ENCODE results near the gene AMACR. TPM values are rescaled to one million over a fixed set of nuclear protein-coding genes. Genes with fewer than 3 reads are reported as not detected.

Gene AMACR
- total RNA-seq, 1 donor from 2014 or later: 6.0 TPM

- Mint-ChIP-seq H3K27ac (no peak overlapping the region), H3K36me3 (ENCODE audit: low read depth) (no peaks in the 10 kb centered on the region), H3K27me3 (no peaks in the 10 kb centered on the region), H3K4me3 (no peak overlapping the region), H3K4me1 (no peaks in the 10 kb centered on the region), H3K9me3 (no peaks in the 10 kb centered on the region)
- DNase-seq: no peak
- no peak for ATAC-seq (ENCODE audit: low read depth)
- ChIA-PET POLR2A (no interaction called here), CTCF (interaction anchor here (1.0 kb wide), 1 partner anchor 11 kb away, joined by 4 read pairs; no protein-coding TSS in a partner anchor)
- intact Hi-C loops (cut with micrococcal nuclease): no loop called here
- TF ChIP-seq, protein P1, sequence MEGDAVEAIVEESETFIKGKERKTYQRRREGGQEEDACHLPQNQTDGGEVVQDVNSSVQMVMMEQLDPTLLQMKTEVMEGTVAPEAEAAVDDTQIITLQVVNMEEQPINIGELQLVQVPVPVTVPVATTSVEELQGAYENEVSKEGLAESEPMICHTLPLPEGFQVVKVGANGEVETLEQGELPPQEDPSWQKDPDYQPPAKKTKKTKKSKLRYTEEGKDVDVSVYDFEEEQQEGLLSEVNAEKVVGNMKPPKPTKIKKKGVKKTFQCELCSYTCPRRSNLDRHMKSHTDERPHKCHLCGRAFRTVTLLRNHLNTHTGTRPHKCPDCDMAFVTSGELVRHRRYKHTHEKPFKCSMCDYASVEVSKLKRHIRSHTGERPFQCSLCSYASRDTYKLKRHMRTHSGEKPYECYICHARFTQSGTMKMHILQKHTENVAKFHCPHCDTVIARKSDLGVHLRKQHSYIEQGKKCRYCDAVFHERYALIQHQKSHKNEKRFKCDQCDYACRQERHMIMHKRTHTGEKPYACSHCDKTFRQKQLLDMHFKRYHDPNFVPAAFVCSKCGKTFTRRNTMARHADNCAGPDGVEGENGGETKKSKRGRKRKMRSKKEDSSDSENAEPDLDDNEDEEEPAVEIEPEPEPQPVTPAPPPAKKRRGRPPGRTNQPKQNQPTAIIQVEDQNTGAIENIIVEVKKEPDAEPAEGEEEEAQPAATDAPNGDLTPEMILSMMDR (IDR thresholded peaks at IDR 0.05): no peak
Measured at GRCh38 chr5:33980030-33980429, 27.8 kb downstream of the AMACR start.

DNA sequence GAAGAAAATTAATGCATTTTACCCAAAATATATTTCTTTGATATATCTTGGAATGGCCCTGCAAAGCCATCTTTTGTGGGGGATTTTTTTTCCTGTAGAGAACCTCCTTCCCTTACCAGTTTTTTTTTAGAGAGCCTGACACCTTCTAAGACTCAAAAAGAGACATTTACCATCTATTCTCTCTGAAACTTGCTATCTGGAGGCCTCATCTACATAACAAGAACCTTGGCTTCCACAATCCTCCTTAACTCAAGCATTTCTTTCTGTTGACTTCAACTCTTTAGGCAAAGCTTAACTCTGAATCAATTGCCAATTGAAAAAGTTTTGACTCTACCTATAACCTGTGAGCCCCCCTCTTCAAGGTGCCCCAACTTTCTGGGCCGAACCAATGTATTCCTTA is 29.5 kb downstream of the AMACR start:
- Mint-ChIP-seq H3K27ac (no peak overlapping the region), H3K9me3 (no peaks in the 10 kb centered on the region), H3K4me1 (no peaks in the 10 kb centered on the region), H3K27me3 (no peaks in the 10 kb centered on the region), H3K36me3 (ENCODE audit: low read depth) (no peaks in the 10 kb centered on the region), H3K4me3 (no peak overlapping the region)
- DNase-seq (no peak), ATAC-seq (ENCODE audit: low read depth) (no peak)
- TF ChIP-seq, protein P1 (IDR thresholded peaks at IDR 0.05): no peak
- CTCF ChIA-PET: interaction anchor here (1.1 kb wide), 1 partner anchor 8 kb away, joined by 3 read pairs; no protein-coding TSS in a partner anchor
- POLR2A ChIA-PET: no interaction called here
- intact Hi-C loops (cut with micrococcal nuclease): no loop called here

DNA sequence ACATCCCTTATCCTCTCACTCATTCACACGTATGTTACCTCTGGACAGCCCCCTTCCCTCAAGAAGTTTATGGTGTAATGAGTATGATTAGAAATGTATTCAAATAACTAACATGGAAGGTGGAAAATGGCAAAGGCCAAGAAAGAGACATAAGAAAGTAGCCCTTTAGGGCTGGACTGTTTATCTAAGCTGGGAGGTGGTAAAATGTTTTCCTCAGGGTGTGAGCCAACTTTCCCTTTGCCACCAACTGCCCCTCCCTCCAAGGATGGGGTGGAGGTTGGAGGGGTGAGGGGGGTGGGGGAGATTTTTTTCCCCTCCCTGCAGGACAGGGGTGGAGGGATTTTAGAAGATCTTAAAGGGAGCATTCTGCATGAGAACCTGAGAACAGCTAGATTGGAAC is 31.5 kb downstream of the AMACR start:
- intact Hi-C loops (cut with micrococcal nuclease): no loop called here

GRCh38 chr5:33975852-33976251 is 32.0 kb downstream of the AMACR start:
- peaks cover 5% of the 10 kb centered on the region for H3K27me3 Mint-ChIP-seq
- intact Hi-C loops (cut with micrococcal nuclease): no loop called here
- no peaks in the 10 kb centered on the region for H3K9me3 Mint-ChIP-seq
- no peaks in the 10 kb centered on the region for H3K4me1 Mint-ChIP-seq
- ChIA-PET POLR2A (no interaction called here), CTCF (no interaction called here)
- TF ChIP-seq, protein P1 (IDR thresholded peaks at IDR 0.05): no peak
- no peaks in the 10 kb centered on the region for H3K36me3 Mint-ChIP-seq (ENCODE audit: low read depth)
- H3K27ac Mint-ChIP-seq: no peak overlapping the region
- ATAC-seq (ENCODE audit: low read depth): no peak
- no peak for DNase-seq
- no peak overlapping the region for H3K4me3 Mint-ChIP-seq

More for the DNA sequence above, 31.5 kb downstream of the AMACR start:
- DNase-seq: no peak
- Mint-ChIP-seq H3K4me1 (no peaks in the 10 kb centered on the region), H3K27ac (no peak overlapping the region), H3K9me3 (no peaks in the 10 kb centered on the region), H3K4me3 (no peak overlapping the region), H3K27me3 (peaks cover 5% of the 10 kb centered on the region), H3K36me3 (ENCODE audit: low read depth) (no peaks in the 10 kb centered on the region)
- TF ChIP-seq, protein P1 (IDR thresholded peaks at IDR 0.05): no peak
- ChIA-PET CTCF (no interaction called here), POLR2A (no interaction called here)
- ATAC-seq (ENCODE audit: low read depth): no peak

GRCh38 chr5:33973271-33973670 is 34.6 kb downstream of the AMACR start:
- intact Hi-C loops (cut with micrococcal nuclease): no loop called here
- POLR2A ChIA-PET: no interaction called here
- Mint-ChIP-seq H3K9me3 (no peaks in the 10 kb centered on the region), H3K4me1 (no peaks in the 10 kb centered on the region), H3K36me3 (ENCODE audit: low read depth) (no peaks in the 10 kb centered on the region), H3K4me3 (no peak overlapping the region), H3K27ac (no peak overlapping the region), H3K27me3 (peaks cover 5% of the 10 kb centered on the region)
- no peak for ATAC-seq (ENCODE audit: low read depth)
- no peak for DNase-seq
- CTCF ChIA-PET: no interaction called here
- TF ChIP-seq, protein P1 (IDR thresholded peaks at IDR 0.05): no peak

All from activated B cell treated with CpG ODN at 0.5 μM for 24 hours (primary cell).